Neural cell (in vitro differentiated cells): Measurements from ENCODE around the gene PIGZ. TPM values are rescaled to one million over a fixed set of nuclear protein-coding genes. Genes with fewer than 3 reads are reported as not detected.

Source experiments
- H2AFZ ChIP-seq: fragments of 200-600, 300-800 bp; sonication (generic), shearing (Covaris generic); 2 replicates; pipeline ENCODE4 v1.6.0; 2014; ENCODE audit warnings: low read depth, mild to moderate bottlenecking, antibody characterized with exemption, low read length, moderate library complexity
- H3F3A ChIP-seq: fragments of 200-600 bp; shearing (Covaris generic); 2 replicates; pipeline ENCODE4 v1.6.1; 2016; ENCODE audit warnings: mild to moderate bottlenecking, moderate library complexity, mixed read lengths, antibody characterized with exemption, low read length; ENCODE audit not compliant: insufficient read depth, poor library complexity, severe bottlenecking
- H3K27ac ChIP-seq: fragments of 200-600, 300-800 bp; sonication (generic), shearing (Covaris generic); 2 replicates; pipeline ENCODE4 v1.5.1; 2014; ENCODE audit warnings: mild to moderate bottlenecking, low read length, moderate library complexity
- H3K27me3 ChIP-seq: fragments of 300-800, 200-600 bp; sonication (generic), shearing (Covaris generic); 2 replicates; pipeline ENCODE4 v1.6.0; 2014; ENCODE audit warnings: mild to moderate bottlenecking, low read depth, low read length, moderate library complexity; ENCODE audit not compliant: insufficient read depth
- H3K36me3 ChIP-seq: fragments of 300-800, 200-600 bp; sonication (generic), shearing (Covaris generic); 2 replicates; pipeline ENCODE4 v1.5.1; 2014; ENCODE audit warnings: mild to moderate bottlenecking, antibody characterized with exemption, low read length, moderate library complexity; ENCODE audit not compliant: insufficient read depth
- H3K4me2 ChIP-seq: fragments of 300-800, 200-600 bp; sonication (generic), shearing (Covaris generic); 2 replicates; pipeline ENCODE4 v1.6.0; 2014; ENCODE audit warnings: mild to moderate bottlenecking, low read length
- H3K4me3 ChIP-seq: fragments of 300-800, 200-600 bp; sonication (generic), shearing (Covaris generic); 2 replicates; pipeline ENCODE4 v1.5.1; 2014; ENCODE audit warnings: mild to moderate bottlenecking, low read length, moderate library complexity
- H3K79me2 ChIP-seq: fragments of 200-600 bp; shearing (Covaris generic); replicated peaks from 2 replicates; pipeline ENCODE4 v1.6.0; 2014; ENCODE audit warnings: mild to moderate bottlenecking, low read length, moderate library complexity; ENCODE audit not compliant: insufficient read depth
- H3K9ac ChIP-seq: fragments of 300-800, 200-600 bp; sonication (generic), shearing (Covaris generic); 2 replicates; pipeline ENCODE4 v1.6.1; 2016; ENCODE audit warnings: mild to moderate bottlenecking, low read length, mixed read lengths
- H3K9me2 ChIP-seq: fragments of 200-600 bp; shearing (Covaris generic); 2 replicates; pipeline ENCODE4 v1.6.1; 2016; ENCODE audit warnings: mild to moderate bottlenecking, low read length, mixed read lengths; ENCODE audit not compliant: insufficient read depth
- H3K9me3 ChIP-seq: fragments of 200-600, 300-800 bp; sonication (generic), shearing (Covaris generic); 2 replicates; pipeline ENCODE4 v1.6.1; 2016; ENCODE audit warnings: mild to moderate bottlenecking, mixed run types, low read length, moderate library complexity, mixed read lengths
- H4K20me1 ChIP-seq: fragments of 200-600 bp; shearing (Covaris generic); 2 replicates; pipeline ENCODE4 v1.6.1; 2016; ENCODE audit warnings: mild to moderate bottlenecking, mixed run types; ENCODE audit not compliant: insufficient read depth
- CTCF ChIP-seq: fragments of 450-650 bp; IDR thresholded peaks from 2 replicates; pipeline ENCODE4 v1.5.1; 2014; ENCODE audit warnings: antibody characterized with exemption, mild to moderate bottlenecking, moderate library complexity; ENCODE audit not compliant: poor library complexity, severe bottlenecking
- EP300 ChIP-seq: fragments of 450-650 bp; conservative IDR thresholded peaks from 2 replicates; pipeline ENCODE4 v1.6.1; 2014; ENCODE audit warnings: antibody characterized with exemption, mild to moderate bottlenecking, moderate library complexity; ENCODE audit not compliant: poor library complexity, severe bottlenecking
- EZH2 ChIP-seq: fragments of 200-600, 300-800 bp; shearing (Covaris generic), sonication (generic); IDR thresholded peaks from 2 replicates; pipeline ENCODE4 v1.6.1; 2014; ENCODE audit warnings: antibody characterized with exemption, low read length, borderline replicate concordance, mild to moderate bottlenecking; ENCODE audit not compliant: insufficient read depth, poor library complexity, severe bottlenecking
- MXI1 ChIP-seq: fragments of 450-650 bp; conservative IDR thresholded peaks from 2 replicates; pipeline ENCODE4 v1.6.1; 2014; ENCODE audit warnings: antibody characterized with exemption, mild to moderate bottlenecking; ENCODE audit not compliant: poor library complexity, severe bottlenecking
- POLR2AphosphoS5 ChIP-seq: IDR thresholded peaks from 2 replicates; pipeline ENCODE4 v1.6.1; 2012
- RAD21 ChIP-seq: fragments of 450-650 bp; conservative IDR thresholded peaks from 2 replicates; pipeline ENCODE4 v1.6.1; 2014; ENCODE audit warnings: antibody characterized with exemption, mild to moderate bottlenecking, moderate library complexity
- REST ChIP-seq: IDR thresholded peaks from 2 replicates; pipeline ENCODE4 v1.6.1; 2012; ENCODE audit warnings: borderline replicate concordance
- SMC3 ChIP-seq: fragments of 450-650 bp; conservative IDR thresholded peaks from 2 replicates; pipeline ENCODE4 v1.6.1; 2014; ENCODE audit warnings: antibody characterized with exemption, mild to moderate bottlenecking, moderate library complexity; ENCODE audit not compliant: poor library complexity
- TAF1 ChIP-seq: IDR thresholded peaks from 2 replicates; pipeline ENCODE4 v1.6.1; 2012; ENCODE audit warnings: low read depth
- polyA plus RNA-seq: library from polyadenylated mRNA; depleted of rRNA; stranded (reverse); fragments of >200 nt; gene quantifications from 2 replicates; pipeline ENCODE4 v1.2.3, GENCODE V29; 2014

PIGZ gene
- polyA plus RNA-seq, 1 donor from 2014 or later: 6.5 TPM

- no peaks in the 10 kb centered on the region for H4K20me1 ChIP-seq
- H3K27me3 ChIP-seq: no peaks in the 10 kb centered on the region
- H3K27ac ChIP-seq: peak overlapping the region; percentile 86
- TF ChIP-seq EZH2 (no peak), CTCF (no peak), SMC3 (no peak), TAF1 (peak; percentile 71)
- H3F3A ChIP-seq: no peaks in the 10 kb centered on the region
- H3K9me2 ChIP-seq: no peaks in the 10 kb centered on the region
- H3K9ac ChIP-seq: peak overlapping the region; percentile 89
- peak overlapping the region; percentile 54 for H2AFZ ChIP-seq
- peak overlapping the region; percentile 60 for H3K4me2 ChIP-seq
- H3K9me3 ChIP-seq: no peaks in the 10 kb centered on the region
- peaks cover 27% of the 10 kb centered on the region for H3K79me2 ChIP-seq
- peak overlapping the region; percentile 96 for H3K4me3 ChIP-seq
- H3K36me3 ChIP-seq: no peaks in the 10 kb centered on the region
Observed at GRCh38 chr3:196941729-196942225, 26.9 kb downstream of the PIGZ start.

DNA sequence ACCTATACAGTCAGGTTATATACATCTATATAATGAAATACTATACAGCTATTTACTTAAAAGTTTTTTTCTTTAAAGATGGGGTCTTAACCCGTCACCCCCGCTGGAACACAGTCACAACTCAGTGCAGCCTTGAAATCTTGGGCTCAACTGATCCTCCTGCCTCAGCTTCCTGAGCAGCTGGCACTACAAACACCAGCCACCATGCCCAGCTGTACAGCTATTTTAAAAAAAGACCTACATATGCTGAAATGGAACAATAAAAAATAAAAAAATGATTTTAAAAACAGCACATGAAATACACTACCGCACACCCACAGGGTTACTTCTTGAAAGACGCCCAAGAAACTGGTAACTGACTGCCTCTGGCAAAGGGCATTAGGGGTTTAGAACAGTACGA is 30.1 kb downstream of the PIGZ start:
- Histone ChIP-seq H3K79me2 (peaks cover 24% of the 10 kb centered on the region), H3K9me2 (no peaks in the 10 kb centered on the region), H3K4me3 (no peak overlapping the region), H3K27me3 (no peaks in the 10 kb centered on the region), H3K36me3 (no peaks in the 10 kb centered on the region), H3K9ac (no peak overlapping the region), H3K4me2 (no peak overlapping the region), H2AFZ (no peak overlapping the region), H3K9me3 (no peaks in the 10 kb centered on the region), H3K27ac (no peak overlapping the region), H4K20me1 (no peaks in the 10 kb centered on the region), H3F3A (no peaks in the 10 kb centered on the region)
- no peak for TF ChIP-seq CTCF

DNA sequence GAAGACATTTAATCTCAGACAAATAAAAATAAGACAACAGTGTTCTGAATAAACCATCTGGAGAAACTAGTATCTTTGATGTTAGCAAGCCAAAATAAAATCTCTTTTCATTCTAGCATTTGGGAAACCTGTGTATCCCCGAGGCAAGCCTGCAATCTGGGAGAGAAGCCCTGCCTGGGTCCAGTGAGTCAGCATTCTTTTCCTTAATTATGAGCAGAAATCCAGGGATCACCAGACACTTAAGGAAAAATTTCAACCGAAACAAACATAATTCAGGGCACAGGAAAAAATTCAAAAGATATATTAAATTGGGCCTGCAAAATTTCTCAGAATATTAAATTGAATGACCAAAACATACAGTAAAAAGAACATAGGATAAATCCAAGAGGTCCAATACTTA is 30.5 kb downstream of the PIGZ start:
- Histone ChIP-seq H3F3A (no peaks in the 10 kb centered on the region), H3K9ac (no peak overlapping the region), H3K79me2 (peaks cover 20% of the 10 kb centered on the region), H3K9me2 (no peaks in the 10 kb centered on the region), H3K4me2 (no peak overlapping the region), H2AFZ (no peak overlapping the region), H3K4me3 (no peak overlapping the region), H3K27ac (no peak overlapping the region), H4K20me1 (no peaks in the 10 kb centered on the region), H3K36me3 (no peaks in the 10 kb centered on the region), H3K9me3 (no peaks in the 10 kb centered on the region), H3K27me3 (no peaks in the 10 kb centered on the region)
- no peak for TF ChIP-seq SMC3
- no peak for TF ChIP-seq EZH2
- no peak for TF ChIP-seq REST
- TF ChIP-seq CTCF: no peak
- no peak for TF ChIP-seq RAD21
- TF ChIP-seq EP300: no peak
- no peak for TF ChIP-seq MXI1
- TF ChIP-seq TAF1: no peak
- TF ChIP-seq POLR2AphosphoS5: no peak
